Mammary epithelial cell (primary cell): ENCODE measurements around the gene KCNF1.

Source experiments
- EZH2 ChIP-seq: IDR thresholded peaks from 2 replicates; pipeline ENCODE4 v1.6.1; 2012; ENCODE audit warnings: low read length, inconsistent platforms, borderline replicate concordance
- TF ChIP-seq, protein P1 (sequence below), 2 donors: IDR thresholded peaks in 1 of 2; conservative IDR thresholded peaks in 1 of 2; 2 replicates each; pipeline ENCODE4 v1.5.1; 2011 to 2012; ENCODE audit warnings: inconsistent platforms in 2 of 2, low read length in 2 of 2, mild to moderate bottlenecking in 2 of 2, control low read depth in 1 of 2, low read depth in 1 of 2; ENCODE audit not compliant: insufficient read depth in 1 of 2; ENCODE audit errors: extremely low read depth in 1 of 2

GRCh38 chr2:10891390-10891789, 20.3 kb upstream of the KCNF1 start:
- TF ChIP-seq, protein P1, sequence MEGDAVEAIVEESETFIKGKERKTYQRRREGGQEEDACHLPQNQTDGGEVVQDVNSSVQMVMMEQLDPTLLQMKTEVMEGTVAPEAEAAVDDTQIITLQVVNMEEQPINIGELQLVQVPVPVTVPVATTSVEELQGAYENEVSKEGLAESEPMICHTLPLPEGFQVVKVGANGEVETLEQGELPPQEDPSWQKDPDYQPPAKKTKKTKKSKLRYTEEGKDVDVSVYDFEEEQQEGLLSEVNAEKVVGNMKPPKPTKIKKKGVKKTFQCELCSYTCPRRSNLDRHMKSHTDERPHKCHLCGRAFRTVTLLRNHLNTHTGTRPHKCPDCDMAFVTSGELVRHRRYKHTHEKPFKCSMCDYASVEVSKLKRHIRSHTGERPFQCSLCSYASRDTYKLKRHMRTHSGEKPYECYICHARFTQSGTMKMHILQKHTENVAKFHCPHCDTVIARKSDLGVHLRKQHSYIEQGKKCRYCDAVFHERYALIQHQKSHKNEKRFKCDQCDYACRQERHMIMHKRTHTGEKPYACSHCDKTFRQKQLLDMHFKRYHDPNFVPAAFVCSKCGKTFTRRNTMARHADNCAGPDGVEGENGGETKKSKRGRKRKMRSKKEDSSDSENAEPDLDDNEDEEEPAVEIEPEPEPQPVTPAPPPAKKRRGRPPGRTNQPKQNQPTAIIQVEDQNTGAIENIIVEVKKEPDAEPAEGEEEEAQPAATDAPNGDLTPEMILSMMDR (conservative IDR thresholded peaks at IDR 0.05 in 1 of 2, IDR thresholded peaks at IDR 0.05 in 1 of 2; ENCODE audit: extremely low read depth in 1 of 2, insufficient read depth in 1 of 2, low read depth in 1 of 2, low read length in 2 of 2) = no peak
- no peak for TF ChIP-seq EZH2
